Measurements from ENCODE around the gene RSPH3. TPM values are rescaled to one million over a fixed set of nuclear protein-coding genes. Genes with fewer than 3 reads are reported as not detected.

RSPH3 gene
- total and polyA plus RNA-seq, 2 of the 8 experiments (the other 6 are each of a cell fraction or from before 2014, with no cell fraction given): 0.60 to 2.7 TPM

- no peak for TF ChIP-seq JUND (IDR thresholded peaks at IDR 0.05; ENCODE audit: low read length)
- no peak for TF ChIP-seq POLR2AphosphoS5 (IDR thresholded peaks at IDR 0.05; ENCODE audit: low read depth, low read length)
- TF ChIP-seq MAFK (IDR thresholded peaks at IDR 0.05; ENCODE audit: low read depth, low read length): no peak
- TF ChIP-seq NANOG (IDR thresholded peaks at IDR 0.05; ENCODE audit: insufficient read depth, low read depth, low read length, poor library complexity, severe bottlenecking): no peak
- TF ChIP-seq TAF1 (IDR thresholded peaks at IDR 0.05; ENCODE audit: low read depth, low read length): no peak
These were observed 42.8 kb upstream of the RSPH3 start (continued) for GRCh38 chr6:159042826-159043181.

All from H1 (cell line).